Measurements from ENCODE around the gene DYNC1LI1.
A peak's percentile ranks its signal among the peaks of the same experiment; 100 is the strongest.

DYNC1LI1 gene

DNA sequence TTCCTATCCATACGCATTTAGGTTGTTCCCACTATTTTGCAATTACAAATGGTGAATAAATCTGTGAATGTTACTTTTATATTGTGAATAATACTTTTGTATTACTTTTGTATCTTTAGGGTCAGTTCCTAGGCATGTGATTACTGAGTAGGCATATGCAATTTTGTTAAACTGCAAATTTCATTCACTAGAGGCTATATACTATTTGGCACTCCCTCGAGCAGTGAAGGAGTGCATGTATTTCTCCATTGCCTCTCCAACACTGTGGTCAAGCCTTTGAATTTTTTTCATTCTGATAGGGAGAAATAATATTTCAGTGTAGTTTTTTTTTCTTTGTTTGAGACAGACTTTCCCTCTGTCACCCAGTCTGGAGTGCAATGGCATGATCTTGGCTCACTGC is 59.7 kb downstream of the DYNC1LI1 start:
- no peak for FAIRE-seq
- TF ChIP-seq, protein P1, sequence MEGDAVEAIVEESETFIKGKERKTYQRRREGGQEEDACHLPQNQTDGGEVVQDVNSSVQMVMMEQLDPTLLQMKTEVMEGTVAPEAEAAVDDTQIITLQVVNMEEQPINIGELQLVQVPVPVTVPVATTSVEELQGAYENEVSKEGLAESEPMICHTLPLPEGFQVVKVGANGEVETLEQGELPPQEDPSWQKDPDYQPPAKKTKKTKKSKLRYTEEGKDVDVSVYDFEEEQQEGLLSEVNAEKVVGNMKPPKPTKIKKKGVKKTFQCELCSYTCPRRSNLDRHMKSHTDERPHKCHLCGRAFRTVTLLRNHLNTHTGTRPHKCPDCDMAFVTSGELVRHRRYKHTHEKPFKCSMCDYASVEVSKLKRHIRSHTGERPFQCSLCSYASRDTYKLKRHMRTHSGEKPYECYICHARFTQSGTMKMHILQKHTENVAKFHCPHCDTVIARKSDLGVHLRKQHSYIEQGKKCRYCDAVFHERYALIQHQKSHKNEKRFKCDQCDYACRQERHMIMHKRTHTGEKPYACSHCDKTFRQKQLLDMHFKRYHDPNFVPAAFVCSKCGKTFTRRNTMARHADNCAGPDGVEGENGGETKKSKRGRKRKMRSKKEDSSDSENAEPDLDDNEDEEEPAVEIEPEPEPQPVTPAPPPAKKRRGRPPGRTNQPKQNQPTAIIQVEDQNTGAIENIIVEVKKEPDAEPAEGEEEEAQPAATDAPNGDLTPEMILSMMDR (IDR thresholded peaks at IDR 0.05; ENCODE audit: insufficient read depth, missing control alignments), result no peak

DNA sequence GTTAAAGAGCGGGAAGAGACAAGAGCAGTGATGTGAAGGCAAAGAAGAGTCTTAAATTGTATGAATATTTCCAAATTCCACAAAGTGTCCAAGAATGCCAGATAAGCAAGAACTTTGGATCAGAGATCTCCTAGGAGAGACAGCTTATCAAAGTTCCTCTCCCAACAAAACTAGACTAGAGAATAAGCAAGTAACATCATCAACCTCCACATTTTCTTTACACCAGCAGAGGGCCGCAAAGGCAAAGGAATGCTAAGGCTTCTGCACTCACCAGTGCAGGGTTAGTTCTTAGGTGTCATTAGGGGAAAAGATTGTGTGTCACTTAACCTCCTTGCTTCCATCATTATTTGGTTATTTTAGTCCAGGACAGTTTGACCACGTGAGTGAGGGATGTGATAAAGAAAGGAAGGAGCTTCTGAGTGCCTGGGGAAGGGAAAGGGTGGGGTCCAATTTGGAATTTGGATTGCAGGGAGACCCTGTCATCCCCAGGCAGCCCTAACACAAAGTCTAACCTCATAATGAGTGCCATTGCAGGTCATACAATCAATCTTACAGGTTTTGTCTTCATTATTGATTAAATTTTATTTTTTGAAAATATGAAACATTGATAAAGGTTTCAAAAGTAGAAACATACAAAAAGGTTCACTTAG is 60.5 kb downstream of the DYNC1LI1 start:
- FAIRE-seq, result peak; percentile 53
- DNase-seq (ENCODE audit: insufficient read length, low spot score), result peak; percentile 31
- TF ChIP-seq, protein P1 (IDR thresholded peaks at IDR 0.05; ENCODE audit: insufficient read depth, missing control alignments), result peak; percentile 90

More for the DNA sequence above, 59.7 kb downstream of the DYNC1LI1 start:
- DNase-seq (ENCODE audit: insufficient read length, low spot score), result no peak

DNA sequence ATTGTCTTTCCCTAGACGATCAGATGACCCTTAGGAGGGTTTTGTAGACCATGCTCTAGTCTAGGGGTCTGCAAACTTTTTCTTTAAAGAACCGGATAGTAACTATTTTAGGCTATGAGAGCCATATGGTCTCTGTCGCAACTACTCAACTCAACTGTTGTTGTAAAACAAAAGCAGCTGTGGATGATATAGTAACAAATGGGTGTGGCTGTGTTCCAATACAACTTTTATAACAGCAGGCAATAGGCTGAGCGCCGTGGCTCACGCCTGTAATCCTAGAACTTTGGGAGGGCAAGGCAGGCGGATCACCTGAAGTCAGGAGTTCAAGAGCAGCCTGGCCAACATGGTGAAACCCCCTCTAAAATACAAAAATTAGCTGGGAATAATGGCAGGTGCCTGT is 61.9 kb downstream of the DYNC1LI1 start:
- no peak for FAIRE-seq
- TF ChIP-seq, protein P1 (IDR thresholded peaks at IDR 0.05; ENCODE audit: insufficient read depth, missing control alignments), result no peak
- no peak for DNase-seq (ENCODE audit: insufficient read length, low spot score)

DNA sequence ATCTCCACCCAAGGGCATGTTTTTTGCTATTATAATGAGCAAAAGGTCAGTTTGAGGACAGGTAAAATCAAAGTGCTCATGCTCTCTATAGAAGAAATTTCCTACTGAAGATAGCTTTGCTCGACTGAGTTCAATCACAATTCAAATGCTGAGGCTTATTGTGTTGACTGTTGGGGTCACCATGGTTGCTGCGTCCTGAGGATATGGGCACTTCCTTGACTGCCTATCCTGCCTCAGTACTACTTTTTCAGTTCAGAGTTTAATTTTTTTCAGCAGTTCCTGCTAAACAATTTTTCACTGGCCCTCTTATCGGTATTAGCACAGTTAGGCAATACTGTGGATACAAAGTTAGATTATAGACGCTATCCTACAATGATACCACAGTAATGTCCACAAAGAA is 64.2 kb downstream of the DYNC1LI1 start:
- TF ChIP-seq, protein P1 (IDR thresholded peaks at IDR 0.05; ENCODE audit: insufficient read depth, missing control alignments), result no peak
- DNase-seq (ENCODE audit: insufficient read length, low spot score), result no peak
- no peak for FAIRE-seq

DNA sequence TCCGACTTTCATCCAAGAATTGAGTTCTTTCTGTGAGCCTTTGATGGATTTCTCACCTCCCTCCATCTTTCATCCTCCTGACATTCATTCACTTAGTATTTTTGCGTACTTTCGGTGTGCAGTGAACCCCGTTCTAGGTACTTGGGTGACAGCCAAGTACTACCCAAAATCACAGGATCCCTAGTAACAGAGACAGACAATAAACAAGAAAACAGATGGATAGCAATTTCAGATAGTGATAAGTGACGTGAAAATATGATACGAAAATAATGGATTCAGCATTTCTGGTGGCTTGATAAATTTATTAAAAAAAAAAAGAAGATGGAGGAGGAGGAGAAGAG is 67.7 kb downstream of the DYNC1LI1 start:
- DNase-seq (ENCODE audit: insufficient read length, low spot score) (no peak), FAIRE-seq (no peak)
- TF ChIP-seq, protein P1 (IDR thresholded peaks at IDR 0.05; ENCODE audit: insufficient read depth, missing control alignments), result no peak

DNA sequence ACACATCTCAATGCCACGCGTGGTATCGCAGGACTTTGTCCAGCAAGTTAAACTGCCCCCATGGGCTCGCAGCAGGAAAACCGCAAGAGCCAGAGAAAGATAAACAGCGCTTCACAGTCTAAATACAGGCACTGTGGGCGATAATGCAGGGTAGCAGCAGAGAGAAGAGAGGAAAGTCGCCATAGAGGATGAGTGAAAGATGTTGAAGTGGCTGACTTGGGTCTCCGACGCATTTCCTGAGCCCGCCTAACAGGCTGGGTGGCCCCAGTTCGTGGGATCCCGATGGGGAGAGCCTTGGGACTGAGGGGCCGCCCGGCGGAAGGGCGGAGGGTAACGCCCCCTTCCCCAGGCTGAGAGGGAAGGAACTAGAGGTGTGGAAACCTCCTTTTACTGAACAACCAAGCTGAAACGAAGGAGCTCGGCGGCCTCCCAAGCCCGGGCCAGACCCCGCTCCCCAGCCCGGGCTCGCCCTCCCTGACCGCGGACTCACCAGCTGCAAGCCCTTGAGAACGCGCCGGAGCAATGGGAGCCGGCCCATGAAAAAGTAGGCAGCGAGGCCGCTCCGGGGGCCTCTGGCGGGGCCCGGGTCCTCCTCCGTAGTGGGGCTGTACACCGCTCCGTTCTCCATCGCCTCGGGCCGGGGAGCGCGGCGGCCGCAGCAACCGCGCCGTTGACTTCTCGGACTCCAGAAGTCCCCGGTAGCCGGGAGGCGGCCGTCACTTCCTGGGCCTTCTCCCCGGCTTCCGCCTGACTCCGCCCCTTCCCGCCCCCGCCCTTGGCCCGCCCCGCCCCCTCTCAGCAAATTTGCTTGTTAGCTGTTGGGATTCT is 68.3 kb downstream of the DYNC1LI1 start, which contains the start of gene CMTM6:
TSS of gene CMTM6 (minus strand) at position 735 of the 828 bp plus-strand sequence. CDS start at position 628, 107 bp downstream.
- TF ChIP-seq, protein P1 (IDR thresholded peaks at IDR 0.05; ENCODE audit: insufficient read depth, missing control alignments), result no peak
- FAIRE-seq (no peak), DNase-seq (ENCODE audit: insufficient read length, low spot score) (peak; percentile 90)

DNA sequence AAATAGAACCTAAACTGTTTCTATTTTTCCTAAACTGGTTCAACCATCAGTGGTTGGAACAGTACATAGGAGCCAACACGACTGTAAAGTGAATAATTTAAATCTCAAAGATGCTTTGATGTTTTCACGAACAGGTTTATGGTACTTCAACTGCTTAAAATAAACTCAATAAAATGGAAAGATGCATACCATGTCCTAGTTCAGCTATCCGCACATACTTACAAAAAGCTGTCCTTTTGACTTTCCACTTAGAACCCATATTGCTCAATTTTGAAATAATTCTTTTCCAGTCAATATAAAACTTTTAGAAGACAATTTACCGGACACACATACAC is 68.9 kb downstream of the DYNC1LI1 start:
- TF ChIP-seq, protein P1 (IDR thresholded peaks at IDR 0.05; ENCODE audit: insufficient read depth, missing control alignments), result no peak
- DNase-seq (ENCODE audit: insufficient read length, low spot score), result no peak
- FAIRE-seq, result no peak

Measured in D721Med (cell line).